ENCODE measurements around the gene RFTN1.

Gene RFTN1

GRCh38 chr3:16396202-16396601 is 117.3 kb downstream of the RFTN1 start:
- DNase-seq (ENCODE audit: extremely low spot score, insufficient read length, low read depth) (no peak), FAIRE-seq (no peak)

- FAIRE-seq (peak; percentile 9), DNase-seq (ENCODE audit: extremely low spot score, insufficient read length, low read depth) (no peak)
Observed at GRCh38 chr3:16395212-16395611, 118.3 kb downstream of the RFTN1 start.

GRCh38 chr3:16394639-16395038 is 118.9 kb downstream of the RFTN1 start:
- DNase-seq (ENCODE audit: extremely low spot score, insufficient read length, low read depth) (no peak), FAIRE-seq (no peak)

- FAIRE-seq = no peak
Observed at GRCh38 chr3:16392717-16393116, 120.8 kb downstream of the RFTN1 start.

DNA sequence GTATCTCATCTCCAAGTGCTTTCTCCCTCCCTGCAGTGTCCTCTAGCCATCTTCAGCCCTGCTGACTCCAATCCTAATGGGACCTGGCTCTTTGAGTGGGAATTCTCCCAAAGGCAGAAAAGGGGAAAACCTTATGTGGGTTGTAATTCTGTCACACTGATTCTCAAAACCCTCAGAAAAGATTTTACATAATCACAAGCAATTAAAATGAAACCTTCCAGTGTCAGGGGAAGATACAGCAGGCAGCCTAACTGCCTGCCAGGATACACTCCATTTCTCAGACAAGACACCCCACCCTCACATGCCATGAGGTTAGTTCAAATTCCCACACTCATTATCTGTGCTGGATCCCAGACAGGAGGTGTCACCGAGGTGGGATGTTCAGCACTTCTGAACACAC is 121.4 kb downstream of the RFTN1 start:
- FAIRE-seq = no peak

More at GRCh38 chr3:16392717-16393116, 120.8 kb downstream of the RFTN1 start:
- DNase-seq (ENCODE audit: extremely low spot score, insufficient read length, low read depth) = no peak

GRCh38 chr3:16390581-16390980 is 122.9 kb downstream of the RFTN1 start:
- DNase-seq (ENCODE audit: extremely low spot score, insufficient read length, low read depth) (no peak), FAIRE-seq (no peak)

More for the DNA sequence above, 121.4 kb downstream of the RFTN1 start:
- DNase-seq (ENCODE audit: extremely low spot score, insufficient read length, low read depth) = no peak

GRCh38 chr3:16388850-16389441 is 124.6 kb downstream of the RFTN1 start:
- no peak for FAIRE-seq
- no peak for DNase-seq (ENCODE audit: extremely low spot score, insufficient read length, low read depth)

DNA sequence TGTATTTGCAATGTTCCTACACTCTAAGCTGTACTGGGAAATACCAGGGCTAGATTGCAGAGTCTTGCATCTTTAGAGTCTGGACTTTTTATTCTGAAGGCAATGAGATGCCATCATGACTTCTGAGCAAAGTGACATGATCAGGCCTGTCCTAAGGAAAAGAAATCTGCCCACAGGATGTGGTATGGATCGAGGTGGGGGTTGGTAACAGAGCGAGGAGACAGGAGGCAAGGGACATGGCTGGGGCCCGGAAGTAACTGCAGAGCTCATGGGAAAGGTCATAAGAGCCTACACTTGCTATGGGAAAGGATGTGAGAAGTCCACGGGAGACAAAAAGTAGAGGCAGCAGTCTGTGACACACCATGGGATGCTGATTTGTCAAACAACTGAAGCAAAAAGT is 126.9 kb downstream of the RFTN1 start:
- FAIRE-seq (no peak), DNase-seq (ENCODE audit: extremely low spot score, insufficient read length, low read depth) (no peak)

GRCh38 chr3:16385151-16385550 is 128.3 kb downstream of the RFTN1 start:
- FAIRE-seq = no peak
- no peak for DNase-seq (ENCODE audit: extremely low spot score, insufficient read length, low read depth)

- no peak for FAIRE-seq
- no peak for DNase-seq (ENCODE audit: extremely low spot score, insufficient read length, low read depth)
Observed at GRCh38 chr3:16383864-16384263, 129.6 kb downstream of the RFTN1 start.

GRCh38 chr3:16382845-16383244 is 130.7 kb downstream of the RFTN1 start:
- no peak for DNase-seq (ENCODE audit: extremely low spot score, insufficient read length, low read depth)
- peak; percentile 83 for FAIRE-seq

DNA sequence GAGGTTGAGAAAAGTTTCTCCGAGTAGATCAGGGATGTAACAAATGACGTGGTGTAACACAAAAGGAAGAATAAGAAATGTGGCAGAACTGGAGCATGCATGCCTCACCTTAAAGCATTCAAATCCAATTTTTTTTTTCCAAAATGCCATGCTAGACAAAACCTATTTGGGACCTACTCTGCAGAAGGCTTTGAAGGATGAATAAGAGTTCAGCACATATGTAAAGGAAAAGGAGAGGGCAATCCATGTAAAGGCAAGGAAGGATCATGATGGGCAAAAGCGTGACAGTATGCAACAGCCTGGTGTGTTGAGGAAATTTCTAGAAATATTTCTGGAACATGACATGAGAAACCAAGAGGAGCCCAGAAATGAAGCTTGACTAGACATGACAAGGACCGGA is 132.1 kb downstream of the RFTN1 start:
- no peak for FAIRE-seq
- DNase-seq (ENCODE audit: extremely low spot score, insufficient read length, low read depth) = no peak

DNA sequence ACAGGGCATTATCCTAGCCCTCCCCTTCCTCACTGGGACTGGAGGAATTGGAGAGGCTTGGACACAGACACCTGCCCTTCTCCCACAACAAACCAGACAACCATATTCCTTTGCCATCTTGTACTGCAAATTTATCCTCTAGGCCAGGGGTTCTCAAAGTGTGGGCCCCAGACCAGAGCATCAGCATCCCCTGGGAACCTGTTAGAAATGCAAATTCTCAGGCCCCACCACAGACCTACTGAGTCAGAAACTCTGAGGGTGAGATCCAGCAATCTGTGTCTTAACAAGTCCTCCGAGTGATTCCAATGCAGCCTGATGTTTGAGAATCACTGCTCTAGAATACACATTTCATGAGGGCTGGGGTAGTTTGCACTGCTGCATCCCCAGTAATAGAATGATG is 133.1 kb downstream of the RFTN1 start:
- FAIRE-seq = no peak
- DNase-seq (ENCODE audit: extremely low spot score, insufficient read length, low read depth) = no peak

- FAIRE-seq (peak; percentile 80), DNase-seq (ENCODE audit: extremely low spot score, insufficient read length, low read depth) (no peak)
Observed at GRCh38 chr3:16379838-16380237, 133.7 kb downstream of the RFTN1 start.

DNA sequence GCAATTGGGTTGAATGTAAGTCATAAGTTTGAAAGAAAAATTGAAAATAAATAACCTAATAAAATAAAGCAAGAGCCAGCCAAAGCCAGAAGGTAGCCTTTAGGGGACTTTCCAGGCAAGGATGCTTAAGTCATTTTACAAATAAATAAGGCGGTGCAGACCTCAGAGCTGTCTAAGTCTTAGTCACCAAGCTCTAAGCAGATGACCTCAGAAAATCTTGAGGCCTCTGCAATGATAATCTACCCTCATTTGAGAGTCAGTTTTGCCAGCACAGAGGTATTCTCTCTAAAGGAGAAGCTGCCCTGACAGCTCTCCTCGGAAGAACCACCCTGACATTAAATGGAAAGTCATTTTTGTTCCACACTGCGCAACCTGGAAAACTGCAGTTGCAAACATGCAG is 134.6 kb downstream of the RFTN1 start:
- DNase-seq (ENCODE audit: extremely low spot score, insufficient read length, low read depth) (no peak), FAIRE-seq (peak; percentile 88)

- no peak for FAIRE-seq
- no peak for DNase-seq (ENCODE audit: extremely low spot score, insufficient read length, low read depth)
Observed at GRCh38 chr3:16378415-16378814, 135.1 kb downstream of the RFTN1 start.

- FAIRE-seq (no peak), DNase-seq (ENCODE audit: extremely low spot score, insufficient read length, low read depth) (no peak)
Observed at GRCh38 chr3:16377847-16378302, 135.6 kb downstream of the RFTN1 start.

DNA sequence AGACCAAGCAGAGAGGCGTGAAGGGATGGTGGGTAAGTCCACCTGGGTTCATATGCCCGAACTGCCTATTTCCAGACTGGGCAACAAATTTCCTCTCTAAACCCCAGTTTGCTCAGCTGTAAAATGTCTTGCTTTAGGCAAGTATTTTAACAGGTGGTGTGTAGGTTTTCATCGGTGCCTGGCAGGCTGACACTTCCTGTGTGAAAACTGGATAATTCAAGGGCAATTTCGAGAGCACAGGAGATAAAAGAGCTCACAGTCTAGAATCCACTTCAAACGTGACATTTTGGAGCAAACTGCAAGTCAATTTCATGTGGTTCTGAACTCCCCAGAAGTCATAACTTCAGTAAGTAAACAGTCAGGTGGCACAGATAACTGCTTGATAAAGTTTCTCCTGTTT is 136.3 kb downstream of the RFTN1 start:
- FAIRE-seq = peak; percentile 87
- DNase-seq (ENCODE audit: extremely low spot score, insufficient read length, low read depth) = no peak

- FAIRE-seq = no peak
- DNase-seq (ENCODE audit: extremely low spot score, insufficient read length, low read depth) = no peak
Observed at GRCh38 chr3:16375891-16376290, 137.6 kb downstream of the RFTN1 start.

GRCh38 chr3:16374935-16375245 is 138.6 kb downstream of the RFTN1 start:
- FAIRE-seq (no peak), DNase-seq (ENCODE audit: extremely low spot score, insufficient read length, low read depth) (no peak)

GRCh38 chr3:16374047-16374934 is 139.2 kb downstream of the RFTN1 start:
- DNase-seq (ENCODE audit: extremely low spot score, insufficient read length, low read depth) (no peak), FAIRE-seq (peak; percentile 89)

All from GM18507 (cell line).